Vagina (tissue), 2 donors: ENCODE data around the gene SPAG17.

Experiments used
- CTCF ChIP-seq, 3 experiments: fragments of 450-650 bp in 2 of 3; fragments of 200-600 bp in 1 of 3; sonication (generic) in 1 of 3; IDR thresholded peaks; one replicate each; pipeline ENCODE4 v1.5.1; 2017 to 2019; ENCODE audit warnings: antibody characterized with exemption in 3 of 3, mild to moderate bottlenecking in 2 of 3, moderate library complexity in 2 of 3
- POLR2A ChIP-seq, 2 donors: fragments of 450-650 bp; IDR thresholded peaks; one replicate each; pipeline ENCODE4 v1.6.1; 2017; ENCODE audit warnings: antibody characterized with exemption in 2 of 2, mild to moderate bottlenecking in 2 of 2, moderate library complexity in 2 of 2

- no peak for TF ChIP-seq CTCF (IDR thresholded peaks at IDR 0.05)
- no peak for TF ChIP-seq POLR2A (IDR thresholded peaks at IDR 0.05)
These were observed 103.6 kb downstream of the SPAG17 start for GRCh38 chr1:118081387-118081786.
